PC-9 (cell line): Measurements from ENCODE around the gene TNS1.

ENCODE experiments used
- CTCF ChIP-seq: fragments of 200-600 bp; sonication (generic); conservative IDR thresholded peaks from 2 replicates; pipeline ENCODE4 v1.6.1; 2017; ENCODE audit warnings: mixed run types, antibody characterized with exemption, mild to moderate bottlenecking, moderate library complexity
- EZH2 ChIP-seq: fragments of 200-600 bp; sonication (generic); IDR thresholded peaks from 2 replicates; pipeline ENCODE4 v1.8.0; 2017; ENCODE audit warnings: antibody characterized with exemption, low read depth

- no peak for TF ChIP-seq CTCF
- TF ChIP-seq EZH2 = no peak
Measured at GRCh38 chr2:217906798-217907197, 96.0 kb downstream of the TNS1 start.
